ENCODE data around the gene DGKH.

DGKH gene

DNA sequence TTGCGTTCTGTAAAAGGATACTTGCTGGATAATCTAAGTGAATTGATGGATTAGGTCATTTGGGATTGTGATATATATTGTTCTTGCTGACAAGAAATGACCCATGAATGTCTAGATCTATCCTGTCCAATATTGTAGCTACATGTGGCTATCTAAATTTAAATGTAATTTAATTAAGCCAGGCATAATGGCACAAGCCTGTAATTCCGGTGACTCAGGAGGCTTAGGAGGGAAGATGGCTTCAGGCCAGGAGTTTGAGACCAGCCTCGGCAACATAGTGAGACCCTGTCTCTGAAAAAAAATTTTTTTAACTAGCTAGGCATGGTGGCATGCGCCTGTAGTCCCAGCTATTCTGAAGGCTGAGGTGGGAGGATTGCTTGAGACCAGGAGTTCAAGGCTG, 184.2 kb downstream of the DGKH start:
- H3K4me3 ChIP-seq (ENCODE audit: low read depth, low read length): no peak overlapping the region
- TF ChIP-seq, protein P1, sequence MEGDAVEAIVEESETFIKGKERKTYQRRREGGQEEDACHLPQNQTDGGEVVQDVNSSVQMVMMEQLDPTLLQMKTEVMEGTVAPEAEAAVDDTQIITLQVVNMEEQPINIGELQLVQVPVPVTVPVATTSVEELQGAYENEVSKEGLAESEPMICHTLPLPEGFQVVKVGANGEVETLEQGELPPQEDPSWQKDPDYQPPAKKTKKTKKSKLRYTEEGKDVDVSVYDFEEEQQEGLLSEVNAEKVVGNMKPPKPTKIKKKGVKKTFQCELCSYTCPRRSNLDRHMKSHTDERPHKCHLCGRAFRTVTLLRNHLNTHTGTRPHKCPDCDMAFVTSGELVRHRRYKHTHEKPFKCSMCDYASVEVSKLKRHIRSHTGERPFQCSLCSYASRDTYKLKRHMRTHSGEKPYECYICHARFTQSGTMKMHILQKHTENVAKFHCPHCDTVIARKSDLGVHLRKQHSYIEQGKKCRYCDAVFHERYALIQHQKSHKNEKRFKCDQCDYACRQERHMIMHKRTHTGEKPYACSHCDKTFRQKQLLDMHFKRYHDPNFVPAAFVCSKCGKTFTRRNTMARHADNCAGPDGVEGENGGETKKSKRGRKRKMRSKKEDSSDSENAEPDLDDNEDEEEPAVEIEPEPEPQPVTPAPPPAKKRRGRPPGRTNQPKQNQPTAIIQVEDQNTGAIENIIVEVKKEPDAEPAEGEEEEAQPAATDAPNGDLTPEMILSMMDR (IDR thresholded peaks at IDR 0.05; ENCODE audit: low read depth, low read length): no peak

GRCh38 chr13:42233726-42234125, 185.3 kb downstream of the DGKH start:
- TF ChIP-seq, protein P1 (IDR thresholded peaks at IDR 0.05; ENCODE audit: low read depth, low read length): no peak
- no peak overlapping the region for H3K4me3 ChIP-seq (ENCODE audit: low read depth, low read length)

- TF ChIP-seq, protein P1 (IDR thresholded peaks at IDR 0.05; ENCODE audit: low read depth, low read length): no peak
- H3K4me3 ChIP-seq (ENCODE audit: low read depth, low read length): no peak overlapping the region
These were observed 190.7 kb downstream of the DGKH start for GRCh38 chr13:42239161-42239560.

GRCh38 chr13:42239644-42240043, 191.2 kb downstream of the DGKH start:
- TF ChIP-seq, protein P1 (IDR thresholded peaks at IDR 0.05; ENCODE audit: low read depth, low read length): no peak
- H3K4me3 ChIP-seq (ENCODE audit: low read depth, low read length): no peak overlapping the region

DNA sequence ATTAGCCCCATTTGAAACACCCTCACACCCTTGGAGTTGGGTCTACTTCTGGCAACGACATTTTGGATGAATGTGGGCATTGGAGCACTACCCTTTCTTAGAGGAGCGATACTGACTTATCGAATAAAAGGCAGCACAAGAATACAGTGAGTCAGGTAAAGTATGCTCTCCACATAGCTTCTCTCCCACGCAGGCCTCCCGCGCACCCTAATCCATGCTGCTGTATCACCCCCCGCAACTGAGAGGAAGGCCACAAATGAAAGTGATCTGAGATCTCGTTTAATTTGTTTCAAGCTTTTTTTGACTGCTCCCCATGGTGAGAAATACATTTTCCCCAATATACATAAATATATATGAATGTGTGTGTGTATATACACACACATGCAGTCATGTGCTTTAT, 198.1 kb downstream of the DGKH start:
- TF ChIP-seq, protein P1 (IDR thresholded peaks at IDR 0.05; ENCODE audit: low read depth, low read length): no peak
- no peak overlapping the region for H3K4me3 ChIP-seq (ENCODE audit: low read depth, low read length)

DNA sequence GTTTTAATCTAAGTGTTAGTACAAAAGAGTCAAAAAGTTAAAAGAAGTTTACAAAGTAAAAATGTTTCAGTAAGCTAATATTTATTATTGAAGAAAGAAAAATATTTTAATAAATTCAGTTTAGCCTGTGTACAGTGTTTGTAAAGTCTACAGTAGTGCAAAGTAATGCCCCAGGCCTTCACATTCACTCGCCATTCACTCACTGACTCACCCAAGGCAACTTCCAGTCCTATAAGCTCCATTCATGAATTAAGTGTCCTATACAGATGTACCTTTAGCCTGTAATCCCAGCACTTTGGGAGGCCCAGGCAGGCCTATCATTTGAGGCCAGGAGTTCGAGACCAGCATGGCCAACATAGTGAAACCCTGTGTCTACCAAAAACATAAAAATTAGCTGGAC, 199.4 kb downstream of the DGKH start:
- TF ChIP-seq, protein P1 (IDR thresholded peaks at IDR 0.05; ENCODE audit: low read depth, low read length): no peak
- H3K4me3 ChIP-seq (ENCODE audit: low read depth, low read length): no peak overlapping the region

DNA sequence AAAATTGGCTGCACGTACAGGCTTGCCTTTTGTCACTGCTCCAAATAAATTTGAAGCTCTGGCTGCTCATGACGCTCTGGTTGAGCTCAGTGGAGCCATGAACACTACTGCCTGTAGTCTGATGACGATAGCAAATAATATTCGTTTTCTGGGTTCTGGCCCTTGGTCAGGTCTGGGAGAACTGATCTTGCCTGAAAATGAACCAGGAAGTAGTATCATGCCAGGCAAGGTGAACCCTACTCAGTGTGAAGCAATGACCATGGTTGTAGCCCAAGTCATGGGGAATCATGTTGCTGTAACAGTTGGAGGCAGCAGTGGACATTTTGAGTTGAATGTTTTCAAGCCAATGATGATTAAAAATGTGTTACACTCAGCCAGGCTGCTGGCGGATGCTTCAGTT, 207.4 kb downstream of the DGKH start:
- TF ChIP-seq, protein P1 (IDR thresholded peaks at IDR 0.05; ENCODE audit: low read depth, low read length): no peak
- H3K4me3 ChIP-seq (ENCODE audit: low read depth, low read length): no peak overlapping the region
